Psoas muscle (tissue), 8 donors: ENCODE measurements around the gene BCAS4. TPM values are rescaled to one million over a fixed set of nuclear protein-coding genes. Genes with fewer than 3 reads are reported as not detected.

ENCODE experiments used
- ATAC-seq, 4 donors: fragments of 200-7000 bp; cut with Tn5 transposase; one replicate each; pipeline ENCODE4 v1.9.1; 2020; ENCODE audit warnings: moderate library complexity in 3 of 4, mild to moderate bottlenecking in 2 of 4
- DNase-seq, 2 donors: peaks; one replicate each; pipeline ENCODE4 v3.0.0-alpha.2; 2020
- H3K27ac ChIP-seq: fragments of 200-600 bp; one replicate; pipeline ENCODE4 v1.8.0; 2022
- H3K27me3 ChIP-seq, 3 donors: fragments of 200-600 bp in 1 of 3; one replicate each; pipeline versions ENCODE4 v1.6.1 to v1.8.0; 2013 to 2022; ENCODE audit warnings: low read length in 2 of 3, mild to moderate bottlenecking in 2 of 3, moderate library complexity in 1 of 3; ENCODE audit not compliant: insufficient read depth in 3 of 3
- H3K36me3 ChIP-seq, 2 donors: fragments of 200-600 bp in 1 of 2; one replicate each; pipeline versions ENCODE4 v1.6.1 to v1.8.0; 2013 to 2022; ENCODE audit warnings: low read depth in 1 of 2, mild to moderate bottlenecking in 1 of 2, moderate library complexity in 1 of 2; ENCODE audit not compliant: insufficient read depth in 1 of 2
- H3K4me1 ChIP-seq: fragments of 200-600 bp; one replicate; pipeline ENCODE4 v1.8.0; 2022
- H3K4me3 ChIP-seq: fragments of 200-600 bp; one replicate; pipeline ENCODE4 v1.8.0; 2022; ENCODE audit warnings: mild to moderate bottlenecking
- H3K9me3 ChIP-seq: fragments of 200-600 bp; one replicate; pipeline ENCODE4 v1.8.0; 2022
- WGBS, 3 donors: extraction: QIAGEN DNeasy Blood & Tissue Kit; methylation state at CpG; one replicate each; pipeline versions ENCODE4 v1.1.6 to v1.1.7; 2013; 5-methylcytosine and 5-hydroxymethylcytosine counted together
- intact Hi-C, 2 donors: fragments of 100-400 bp; cut with DNase I; formaldehyde crosslinking; loops; one replicate each; pipeline versions ENCODE4 v1.11.0 to v1.14.2; 2022
- polyA plus RNA-seq, 3 donors: library from polyadenylated mRNA; stranded (reverse); fragments of 200-250 nt; gene quantifications; one replicate each; pipeline ENCODE4 v1.2.3, GENCODE V29; 2013
- total RNA-seq, 4 donors: library from RNA; stranded (reverse); fragmentation: NEBNext Ultra II Directional in 2 of 4; extraction: Animal tissue kit (Norgen Biotek cat#: 25700) in 2 of 4; gene quantifications; one replicate each; pipeline versions ENCODE4 v1.2.1 to v1.2.4, GENCODE V29; 2021 to 2023
- TF ChIP-seq, protein P1 (sequence below): fragments of 200-600 bp; IDR thresholded peaks from one replicate; pipeline ENCODE4 v1.8.0; 2022; ENCODE audit warnings: antibody characterized with exemption
- donor health status: healthy with polysubstance abuse.
- donor health status: DM: no; HTN: no; CAD: no; lungs with moderate emphysema.
- donor health status: Bipolar disorder and iron deficiency.
- donor health status: healthy.
- donor health status: DM: yes; HTN: yes; CAD: no.
- donor health status: DM: no; HTN: no; CAD: no.
- donor health status: DM: no; HTN: no; CAD: no.
- donor health status: DM: yes; HTN: yes; CAD: no.

The BCAS4 gene
- total and polyA plus RNA-seq, 7 donors = 0.24 to 1.9 (median 0.38) TPM

DNA sequence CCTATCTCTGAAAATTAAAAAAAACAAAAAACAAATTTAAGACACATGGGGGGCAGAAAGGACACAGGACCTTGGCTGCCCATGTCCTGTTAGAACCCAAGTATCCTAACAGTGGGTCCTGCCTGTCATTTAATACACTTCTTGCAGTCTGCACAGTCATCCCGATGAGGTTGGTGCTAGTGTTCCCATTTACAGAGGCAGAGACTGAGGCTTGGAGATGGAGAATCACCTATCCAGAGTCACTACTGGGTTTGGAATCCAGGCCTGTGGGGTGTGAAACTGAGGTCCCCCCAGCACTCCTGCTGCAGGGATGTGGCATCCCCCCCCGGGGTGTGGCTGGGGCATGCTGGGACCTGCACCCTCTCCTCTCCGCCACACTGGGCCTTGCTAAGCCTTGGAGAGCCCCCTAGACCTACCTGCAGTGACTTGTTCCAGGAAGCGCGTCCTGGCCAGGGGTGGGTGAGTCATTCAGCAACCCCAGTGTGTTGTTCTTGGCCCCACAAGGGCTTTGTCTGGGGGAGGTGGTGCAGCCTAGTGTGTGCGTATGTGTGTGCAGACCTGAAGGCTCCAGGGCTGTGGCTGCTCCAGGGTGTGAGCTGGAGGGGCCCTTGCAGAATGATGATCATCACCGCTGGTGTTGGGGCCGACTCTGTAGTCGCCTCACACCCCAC is 49.7 kb downstream of the BCAS4 start:
- intact Hi-C loops = no loop called here
- 92 to 96% (median 95%) methylated on average over 9 of the region's 9 CpGs for WGBS, 3 donors
- no peak overlapping the region for H3K4me3 ChIP-seq
- H3K9me3 ChIP-seq = no peaks in the 10 kb centered on the region
- peaks cover 4% of the 10 kb centered on the region for H3K4me1 ChIP-seq
- DNase-seq (no peak), ATAC-seq (no peak)
- TF ChIP-seq, protein P1, sequence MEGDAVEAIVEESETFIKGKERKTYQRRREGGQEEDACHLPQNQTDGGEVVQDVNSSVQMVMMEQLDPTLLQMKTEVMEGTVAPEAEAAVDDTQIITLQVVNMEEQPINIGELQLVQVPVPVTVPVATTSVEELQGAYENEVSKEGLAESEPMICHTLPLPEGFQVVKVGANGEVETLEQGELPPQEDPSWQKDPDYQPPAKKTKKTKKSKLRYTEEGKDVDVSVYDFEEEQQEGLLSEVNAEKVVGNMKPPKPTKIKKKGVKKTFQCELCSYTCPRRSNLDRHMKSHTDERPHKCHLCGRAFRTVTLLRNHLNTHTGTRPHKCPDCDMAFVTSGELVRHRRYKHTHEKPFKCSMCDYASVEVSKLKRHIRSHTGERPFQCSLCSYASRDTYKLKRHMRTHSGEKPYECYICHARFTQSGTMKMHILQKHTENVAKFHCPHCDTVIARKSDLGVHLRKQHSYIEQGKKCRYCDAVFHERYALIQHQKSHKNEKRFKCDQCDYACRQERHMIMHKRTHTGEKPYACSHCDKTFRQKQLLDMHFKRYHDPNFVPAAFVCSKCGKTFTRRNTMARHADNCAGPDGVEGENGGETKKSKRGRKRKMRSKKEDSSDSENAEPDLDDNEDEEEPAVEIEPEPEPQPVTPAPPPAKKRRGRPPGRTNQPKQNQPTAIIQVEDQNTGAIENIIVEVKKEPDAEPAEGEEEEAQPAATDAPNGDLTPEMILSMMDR = no peak
- no peaks in the 10 kb centered on the region for H3K36me3 ChIP-seq
- no peaks in the 10 kb centered on the region for H3K27me3 ChIP-seq
- H3K27ac ChIP-seq = no peak overlapping the region

DNA sequence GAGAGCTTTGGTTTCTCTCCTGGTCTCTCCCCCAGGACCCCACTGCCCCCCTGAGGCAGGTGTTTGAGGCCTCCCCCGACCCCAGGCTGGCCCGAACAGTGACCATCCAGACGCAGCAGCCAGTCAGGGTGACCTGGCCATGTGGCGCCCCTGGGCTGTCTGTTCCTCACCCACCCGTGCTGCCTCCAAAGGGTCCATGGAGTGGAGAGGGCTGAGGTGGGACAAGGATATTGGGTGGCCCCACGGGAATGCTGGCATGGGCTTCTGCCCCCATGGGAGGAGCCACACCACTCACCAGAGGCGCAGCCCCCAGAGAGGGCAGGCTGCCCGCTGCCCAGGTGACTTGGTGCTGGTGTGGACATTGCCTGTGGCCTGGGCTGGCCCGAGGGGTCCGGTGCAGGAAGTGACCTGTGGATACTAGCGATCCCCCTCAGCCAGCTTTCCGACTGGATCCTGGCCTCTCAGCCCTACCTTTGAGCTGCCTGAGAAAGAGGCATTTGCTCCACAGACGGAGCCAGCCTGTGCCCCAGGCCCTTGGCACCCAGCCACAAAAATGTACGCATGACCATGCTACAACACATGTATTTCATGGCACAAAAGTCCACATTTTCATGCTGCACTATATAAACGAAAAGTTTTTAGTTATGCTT is 50.8 kb downstream of the BCAS4 start:
- intact Hi-C loops = no loop called here
- Histone ChIP-seq H3K9me3 (no peaks in the 10 kb centered on the region), H3K4me1 (peaks cover 4% of the 10 kb centered on the region), H3K4me3 (no peak overlapping the region), H3K36me3 (no peaks in the 10 kb centered on the region), H3K27ac (no peak overlapping the region), H3K27me3 (no peaks in the 10 kb centered on the region)
- TF ChIP-seq, protein P1 = no peak
- ATAC-seq = no peak
- 75 to 81% (median 81%) methylated on average over 15 of the region's 15 CpGs for WGBS, 3 donors
- no peak for DNase-seq

DNA sequence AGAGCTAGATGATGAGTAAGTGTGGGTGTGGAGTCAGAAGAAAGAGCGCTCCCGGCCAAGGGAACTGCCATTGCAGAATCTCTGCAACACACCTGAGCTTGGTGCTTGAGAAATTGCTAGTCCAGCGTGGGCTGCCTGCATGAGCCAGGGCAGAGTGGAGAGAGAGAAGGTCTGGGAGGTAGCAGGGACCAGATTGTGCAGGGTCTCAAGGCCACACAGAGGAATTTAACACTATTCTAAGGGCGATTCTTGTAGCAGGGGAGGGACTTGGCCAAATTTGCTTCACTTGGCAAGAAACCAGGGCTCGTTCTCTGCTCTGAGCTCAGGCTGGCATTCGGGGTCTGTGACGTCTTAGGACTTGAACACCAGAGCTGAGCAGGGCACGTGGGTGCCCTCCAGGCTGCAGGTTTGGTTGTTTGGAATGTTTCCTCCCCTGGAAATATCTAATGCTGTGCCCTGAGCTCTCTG is 53.5 kb downstream of the BCAS4 start:
- Histone ChIP-seq H3K9me3 (no peaks in the 10 kb centered on the region), H3K27me3 (no peaks in the 10 kb centered on the region), H3K4me1 (peaks cover 4% of the 10 kb centered on the region), H3K36me3 (no peaks in the 10 kb centered on the region), H3K27ac (no peak overlapping the region), H3K4me3 (peak overlapping the region; percentile 37)
- intact Hi-C loops = no loop called here
- WGBS, 3 donors = 31 to 38% (median 32%) methylated on average over 8 of the region's 8 CpGs
- DNase-seq = no peak
- TF ChIP-seq, protein P1 = no peak
- peak in 3 of 4 donors; percentile 38 to 59 (median 56) for ATAC-seq

DNA sequence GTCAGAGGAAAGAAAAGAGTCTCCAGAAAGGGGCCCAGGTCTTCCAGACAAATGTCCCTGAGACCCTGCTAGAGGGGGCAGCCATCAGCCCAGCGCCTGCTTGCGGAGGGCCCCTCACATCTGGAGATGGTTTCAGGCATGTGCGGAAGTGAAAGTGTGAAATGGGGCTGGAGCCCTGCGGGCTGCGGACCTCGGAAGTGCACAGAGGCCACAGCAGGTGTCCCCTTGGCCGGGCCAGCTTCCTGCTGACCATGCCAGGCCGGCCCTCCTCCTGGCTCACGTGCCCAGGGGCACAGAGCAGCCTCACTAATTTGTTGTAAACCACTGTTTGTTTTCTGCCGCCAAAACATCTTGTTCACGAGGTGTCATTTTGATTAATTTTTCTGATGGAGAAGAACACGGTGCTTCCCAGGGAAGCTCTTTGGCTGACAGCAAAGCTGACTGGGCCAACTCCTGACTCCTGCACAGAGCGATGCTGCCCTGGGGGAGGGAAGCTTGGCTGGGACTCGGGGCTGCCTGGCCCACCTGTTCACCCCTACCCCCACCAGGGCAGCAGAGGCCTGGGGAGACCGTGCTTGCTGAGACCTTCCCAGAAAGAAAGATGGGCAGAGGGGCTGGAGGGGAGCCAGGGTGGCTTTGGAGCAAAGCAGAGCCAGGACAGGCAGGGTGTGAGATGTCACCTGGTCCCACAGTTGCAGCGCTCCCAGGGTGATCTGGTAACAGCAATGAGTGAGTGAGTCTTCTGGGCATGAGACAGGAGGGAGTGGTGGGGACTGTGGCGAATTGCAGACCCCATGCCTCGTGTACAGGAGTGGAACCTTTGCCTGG is 54.2 kb downstream of the BCAS4 start:
- H3K4me1 ChIP-seq = peaks cover 4% of the 10 kb centered on the region
- intact Hi-C loops = no loop called here
- peak overlapping the region; percentile 37 for H3K4me3 ChIP-seq
- H3K27ac ChIP-seq = no peak overlapping the region
- H3K27me3 ChIP-seq = no peaks in the 10 kb centered on the region
- H3K9me3 ChIP-seq = no peaks in the 10 kb centered on the region
- 19 to 20% (median 20%) methylated on average over 17 to 18 of the region's 18 CpGs for WGBS, 3 donors
- H3K36me3 ChIP-seq = no peaks in the 10 kb centered on the region
- TF ChIP-seq, protein P1 = no peak
- no peak for DNase-seq
- peak; percentile 55 to 79 (median 71) for ATAC-seq
